HCT116 (cell line): ENCODE measurements around the gene SMYD3. TPM values are rescaled to one million over a fixed set of nuclear protein-coding genes. Genes with fewer than 3 reads are reported as not detected.

ENCODE experiments used
- ATAC-seq: fragments of 200-7000 bp; cut with Tn5 transposase; 2 replicates; pipeline ENCODE4 v1.9.1; 2020; ENCODE audit warnings: mild to moderate bottlenecking, moderate library complexity
- BruUV-seq: library from RNA; stranded (reverse); fragments of 400-500 nt; replicated peaks from 2 replicates; lab custom pipeline; 2021; lab: Mats Ljungman, UMichigan
- CTCF ChIA-PET: fragments of 300-600 bp; sonication (Branson Sonifier 250); formaldehyde crosslinking; loops from one replicate; lab custom pipeline; 2021; ENCODE audit warnings: antibody characterized with exemption; lab: Charles Lee
- POLR2A ChIA-PET: fragments of 300-600, 350-600 bp; sonication (Branson Sonifier 250); formaldehyde crosslinking; loops from one replicate; lab custom pipeline; 2021; ENCODE audit warnings: antibody characterized with exemption; lab: Charles Lee
- RAD21 ChIA-PET, 2 experiments: fragments of 300-600 bp; sonication (Branson Sonifier 250); formaldehyde crosslinking; loops; one replicate each; lab custom pipeline; 2023; ENCODE audit warnings: low total read pairs in 2 of 2; ENCODE audit not compliant: uncharacterized antibody in 2 of 2, unreplicated experiment in 2 of 2, low non-redundant PET in 1 of 2; lab: Charles Lee
- DNase-seq: peaks from one replicate; pipeline ENCODE4 v3.0.0-alpha.2; 2010; ENCODE audit warnings: low read depth, low spot score
- H2AFZ ChIP-seq: fragments of 200-600 bp; shearing (Covaris generic), sonication (generic); 2 replicates; pipeline ENCODE4 v1.6.1; 2017; ENCODE audit warnings: low read depth, mixed run types, mixed read lengths, antibody characterized with exemption, low read length; ENCODE audit not compliant: poor library complexity, severe bottlenecking
- H3K27ac ChIP-seq: 2 replicates; pipeline ENCODE4 v1.5.1; 2012; ENCODE audit warnings: low read depth, low read length
- H3K27me3 ChIP-seq: fragments of 200-600 bp; sonication (generic); 2 replicates; pipeline ENCODE4 v1.6.1; 2016; ENCODE audit warnings: mixed run types, low read length, mixed read lengths; ENCODE audit not compliant: insufficient read depth
- H3K36me3 ChIP-seq, 2 experiments: fragments of 200-500 bp in 1 of 2; fragments of 200-600 bp in 1 of 2; sonication (Bioruptor generic) in 1 of 2; sonication (generic) in 1 of 2; 2 replicates each; pipeline versions ENCODE4 v1.5.1 to v1.6.1; 2014 to 2016; ENCODE audit warnings: low read length in 2 of 2, inconsistent platforms in 1 of 2, mixed read lengths in 1 of 2, mixed run types in 1 of 2; ENCODE audit not compliant: insufficient read depth in 2 of 2, control insufficient read depth in 1 of 2
- H3K4me1 ChIP-seq, 2 experiments: fragments of 200-600 bp in 1 of 2; sonication (generic) in 1 of 2; 2 replicates each; pipeline versions ENCODE4 v1.5.1 to v1.6.1; 2012 to 2017; ENCODE audit warnings: low read length in 2 of 2, inconsistent platforms in 1 of 2, mild to moderate bottlenecking in 1 of 2, mixed read lengths in 1 of 2, mixed run types in 1 of 2, moderate library complexity in 1 of 2; ENCODE audit not compliant: insufficient read depth in 2 of 2, control insufficient read depth in 1 of 2
- H3K4me2 ChIP-seq: fragments of 200-600 bp; sonication (generic); 2 replicates; pipeline ENCODE4 v1.6.1; 2017; ENCODE audit warnings: mixed run types, low read length, mixed read lengths
- H3K4me3 ChIP-seq, 2 experiments: fragments of 200-600 bp in 1 of 2; sonication (generic) in 1 of 2; replicated peaks in 1 of 2; 2 replicates each; pipeline ENCODE4 v1.5.1; 2011 to 2016; ENCODE audit warnings: low read length in 2 of 2, control low read depth in 1 of 2, low read depth in 1 of 2, mild to moderate bottlenecking in 1 of 2, mixed read lengths in 1 of 2, mixed run types in 1 of 2
- H3K79me2 ChIP-seq: fragments of 200-600 bp; sonication (generic); 2 replicates; pipeline ENCODE4 v1.6.1; 2017; ENCODE audit warnings: mild to moderate bottlenecking, mixed run types, low read length, moderate library complexity, mixed read lengths; ENCODE audit not compliant: insufficient read depth
- H3K9ac ChIP-seq: fragments of 200-600 bp; sonication (generic); 2 replicates; pipeline ENCODE4 v1.6.1; 2016; ENCODE audit warnings: low read length, mixed read lengths
- H3K9me2 ChIP-seq: fragments of 200-600 bp; sonication (generic), shearing (Covaris generic); 2 replicates; pipeline ENCODE4 v1.6.1; 2017; ENCODE audit warnings: mixed run types, mild to moderate bottlenecking, moderate library complexity; ENCODE audit not compliant: insufficient read depth
- H3K9me3 ChIP-seq, 2 experiments: fragments of 200-500 bp in 1 of 2; fragments of 200-600 bp in 1 of 2; sonication (Bioruptor generic) in 1 of 2; sonication (generic) in 1 of 2; 2 replicates each; pipeline ENCODE4 v1.6.1; 2014 to 2017; ENCODE audit warnings: low read length in 2 of 2, mixed read lengths in 2 of 2, inconsistent platforms in 1 of 2, low read depth in 1 of 2, mild to moderate bottlenecking in 1 of 2, mixed run types in 1 of 2, moderate library complexity in 1 of 2; ENCODE audit not compliant: control insufficient read depth in 1 of 2, insufficient read depth in 1 of 2
- H4K20me1 ChIP-seq: fragments of 200-600 bp; sonication (generic), shearing (Covaris generic); 2 replicates; pipeline ENCODE4 v1.6.1; 2017; ENCODE audit warnings: mixed run types, mild to moderate bottlenecking, moderate library complexity; ENCODE audit not compliant: insufficient read depth
- CBX3 ChIP-seq: IDR thresholded peaks from 2 replicates; pipeline ENCODE4 v1.6.1; 2012; ENCODE audit warnings: low read depth
- CEBPB ChIP-seq: IDR thresholded peaks from 2 replicates; pipeline ENCODE4 v1.6.1; 2012; ENCODE audit warnings: low read depth
- EZH2phosphoT487 ChIP-seq: fragments of 200-600 bp; IDR thresholded peaks from 2 replicates; pipeline ENCODE4 v1.6.1; 2018; ENCODE audit warnings: antibody characterized with exemption, borderline replicate concordance
- POLR2A ChIP-seq: IDR thresholded peaks from 2 replicates; pipeline ENCODE4 v1.7.0; 2011; ENCODE audit warnings: borderline replicate concordance; ENCODE audit not compliant: insufficient read depth, insufficient read length; ENCODE audit errors: extremely low read depth
- RAD21 ChIP-seq: IDR thresholded peaks from 2 replicates; pipeline ENCODE4 v1.6.1; 2012; ENCODE audit warnings: low read depth, mild to moderate bottlenecking
- SIN3A ChIP-seq: IDR thresholded peaks from 2 replicates; pipeline ENCODE4 v1.6.1; 2012; ENCODE audit warnings: low read depth
- ZNF274 ChIP-seq: fragments of 200-500 bp; sonication (Bioruptor generic); IDR thresholded peaks from 2 replicates; pipeline ENCODE4 v1.6.1; 2014; ENCODE audit warnings: mild to moderate bottlenecking, low read depth, low read length, inconsistent platforms
- intact Hi-C: fragments of 100-400 bp; cut with micrococcal nuclease; formaldehyde crosslinking; loops from 2 replicates; pipeline ENCODE4 v1.10.0; 2022
- total RNA-seq: library from RNA; stranded (reverse); gene quantifications from one replicate; pipeline ENCODE4 v1.2.1, GENCODE V29; 2021; ENCODE audit not compliant: unreplicated experiment
- TF ChIP-seq, protein P1 (sequence below): IDR thresholded peaks from 2 replicates; pipeline ENCODE4 v1.6.1; 2012; ENCODE audit warnings: low read depth
- TF ChIP-seq, protein P2 (sequence below), 3 experiments: fragments of 200-600 bp in 1 of 3; sonication (generic) in 1 of 3; IDR thresholded peaks in 2 of 3; conservative IDR thresholded peaks in 1 of 3; 2 replicates each; pipeline ENCODE4 v1.5.1; 2012 to 2017; ENCODE audit warnings: low read depth in 2 of 3, low read length in 2 of 3, antibody characterized with exemption in 1 of 3, borderline replicate concordance in 1 of 3, control low read depth in 1 of 3, mild to moderate bottlenecking in 1 of 3, mixed read lengths in 1 of 3, mixed run types in 1 of 3, moderate library complexity in 1 of 3; ENCODE audit not compliant: insufficient read depth in 1 of 3

SMYD3 gene
- total RNA-seq, 1 experiment from 2014 or later: 33.6 TPM

DNA sequence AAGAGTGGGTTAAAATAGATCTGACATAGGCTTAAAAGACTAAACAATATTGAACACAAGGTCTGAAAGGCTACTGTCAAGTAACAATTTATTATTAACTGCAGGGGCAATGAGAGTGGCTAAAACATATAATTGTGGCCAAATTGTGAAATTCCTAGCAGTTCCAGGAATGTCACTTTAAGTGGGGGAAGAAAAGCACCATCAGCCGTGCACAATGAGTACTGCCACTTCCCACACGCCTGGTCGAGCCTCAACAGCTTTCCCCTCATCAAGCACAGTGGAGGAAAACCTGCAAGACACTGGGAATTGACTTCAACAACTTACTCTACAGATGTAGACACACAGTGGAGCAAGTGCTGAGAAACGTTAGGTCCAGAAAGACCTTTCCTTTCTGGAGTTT is 42.6 kb upstream of the SMYD3 start:
- Histone ChIP-seq H3K4me1 (no peaks in the 10 kb centered on the region), H3K9me3 (no peaks in the 10 kb centered on the region), H3K36me3 (peaks cover 5 to 12% of the 10 kb centered on the region in 2 experiments; a peak in 3 of 4 replicates), H4K20me1 (no peaks in the 10 kb centered on the region), H3K79me2 (peaks cover 43% of the 10 kb centered on the region), H3K4me2 (no peak overlapping the region), H2AFZ (no peak overlapping the region), H3K27me3 (no peaks in the 10 kb centered on the region), H3K9me2 (no peaks in the 10 kb centered on the region), H3K4me3 (no peak overlapping the region), H3K27ac (no peak overlapping the region), H3K9ac (no peak overlapping the region)
- intact Hi-C loops: no loop called here
- POLR2A ChIA-PET: no interaction called here
- no TSS peak for BruUV-seq
- CTCF ChIA-PET: no interaction called here
- RAD21 ChIA-PET: no interaction called here
- no peak for DNase-seq
- TF ChIP-seq POLR2A (no peak), SIN3A (no peak), CBX3 (no peak), CEBPB (no peak)
- ATAC-seq: no peak

DNA sequence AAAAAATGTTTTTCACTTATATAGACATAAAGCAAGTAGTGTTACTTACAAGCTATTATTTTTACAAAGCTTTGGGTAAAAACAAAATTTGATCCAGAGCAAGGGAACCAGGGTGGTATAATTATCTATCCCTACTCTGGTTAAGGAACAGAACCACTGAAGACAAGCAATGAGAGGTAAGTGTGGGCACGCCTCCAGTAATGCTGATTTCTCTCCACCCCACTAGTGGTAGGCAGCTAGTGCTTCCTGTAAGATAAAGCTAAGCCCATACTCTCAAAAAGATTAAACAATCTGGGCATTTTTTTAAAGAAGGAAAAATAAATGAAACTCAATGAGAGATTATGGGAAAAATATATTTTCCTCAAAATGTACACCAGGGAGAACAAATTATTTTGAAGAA is 36.9 kb upstream of the SMYD3 start:
- ChIA-PET CTCF (no interaction called here), RAD21 (no interaction called here), POLR2A (no interaction called here)
- H3K36me3 ChIP-seq: peaks cover 24 to 37% of the 10 kb centered on the region in 2 experiments
- no peaks in the 10 kb centered on the region for H3K9me2 ChIP-seq
- ATAC-seq: no peak
- H3K4me2 ChIP-seq: no peak overlapping the region
- DNase-seq: no peak
- H3K27me3 ChIP-seq: no peaks in the 10 kb centered on the region
- H3K79me2 ChIP-seq: peaks cover 7% of the 10 kb centered on the region; the same call in 1 of the 2 replicates
- H4K20me1 ChIP-seq: no peaks in the 10 kb centered on the region
- no TSS peak for BruUV-seq
- no peak overlapping the region for H3K4me3 ChIP-seq
- H3K9ac ChIP-seq: no peak overlapping the region
- TF ChIP-seq, protein P1, sequence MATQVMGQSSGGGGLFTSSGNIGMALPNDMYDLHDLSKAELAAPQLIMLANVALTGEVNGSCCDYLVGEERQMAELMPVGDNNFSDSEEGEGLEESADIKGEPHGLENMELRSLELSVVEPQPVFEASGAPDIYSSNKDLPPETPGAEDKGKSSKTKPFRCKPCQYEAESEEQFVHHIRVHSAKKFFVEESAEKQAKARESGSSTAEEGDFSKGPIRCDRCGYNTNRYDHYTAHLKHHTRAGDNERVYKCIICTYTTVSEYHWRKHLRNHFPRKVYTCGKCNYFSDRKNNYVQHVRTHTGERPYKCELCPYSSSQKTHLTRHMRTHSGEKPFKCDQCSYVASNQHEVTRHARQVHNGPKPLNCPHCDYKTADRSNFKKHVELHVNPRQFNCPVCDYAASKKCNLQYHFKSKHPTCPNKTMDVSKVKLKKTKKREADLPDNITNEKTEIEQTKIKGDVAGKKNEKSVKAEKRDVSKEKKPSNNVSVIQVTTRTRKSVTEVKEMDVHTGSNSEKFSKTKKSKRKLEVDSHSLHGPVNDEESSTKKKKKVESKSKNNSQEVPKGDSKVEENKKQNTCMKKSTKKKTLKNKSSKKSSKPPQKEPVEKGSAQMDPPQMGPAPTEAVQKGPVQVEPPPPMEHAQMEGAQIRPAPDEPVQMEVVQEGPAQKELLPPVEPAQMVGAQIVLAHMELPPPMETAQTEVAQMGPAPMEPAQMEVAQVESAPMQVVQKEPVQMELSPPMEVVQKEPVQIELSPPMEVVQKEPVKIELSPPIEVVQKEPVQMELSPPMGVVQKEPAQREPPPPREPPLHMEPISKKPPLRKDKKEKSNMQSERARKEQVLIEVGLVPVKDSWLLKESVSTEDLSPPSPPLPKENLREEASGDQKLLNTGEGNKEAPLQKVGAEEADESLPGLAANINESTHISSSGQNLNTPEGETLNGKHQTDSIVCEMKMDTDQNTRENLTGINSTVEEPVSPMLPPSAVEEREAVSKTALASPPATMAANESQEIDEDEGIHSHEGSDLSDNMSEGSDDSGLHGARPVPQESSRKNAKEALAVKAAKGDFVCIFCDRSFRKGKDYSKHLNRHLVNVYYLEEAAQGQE: no peak
- TF ChIP-seq SIN3A (no peak), RAD21 (no peak), POLR2A (no peak), EZH2phosphoT487 (no peak), ZNF274 (no peak)
- TF ChIP-seq, protein P2, sequence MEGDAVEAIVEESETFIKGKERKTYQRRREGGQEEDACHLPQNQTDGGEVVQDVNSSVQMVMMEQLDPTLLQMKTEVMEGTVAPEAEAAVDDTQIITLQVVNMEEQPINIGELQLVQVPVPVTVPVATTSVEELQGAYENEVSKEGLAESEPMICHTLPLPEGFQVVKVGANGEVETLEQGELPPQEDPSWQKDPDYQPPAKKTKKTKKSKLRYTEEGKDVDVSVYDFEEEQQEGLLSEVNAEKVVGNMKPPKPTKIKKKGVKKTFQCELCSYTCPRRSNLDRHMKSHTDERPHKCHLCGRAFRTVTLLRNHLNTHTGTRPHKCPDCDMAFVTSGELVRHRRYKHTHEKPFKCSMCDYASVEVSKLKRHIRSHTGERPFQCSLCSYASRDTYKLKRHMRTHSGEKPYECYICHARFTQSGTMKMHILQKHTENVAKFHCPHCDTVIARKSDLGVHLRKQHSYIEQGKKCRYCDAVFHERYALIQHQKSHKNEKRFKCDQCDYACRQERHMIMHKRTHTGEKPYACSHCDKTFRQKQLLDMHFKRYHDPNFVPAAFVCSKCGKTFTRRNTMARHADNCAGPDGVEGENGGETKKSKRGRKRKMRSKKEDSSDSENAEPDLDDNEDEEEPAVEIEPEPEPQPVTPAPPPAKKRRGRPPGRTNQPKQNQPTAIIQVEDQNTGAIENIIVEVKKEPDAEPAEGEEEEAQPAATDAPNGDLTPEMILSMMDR (IDR thresholded peaks at IDR 0.05 in 2 of 3, conservative IDR thresholded peaks at IDR 0.05 in 1 of 3; ENCODE audit: borderline replicate concordance in 1 of 3, insufficient read depth in 1 of 3, low read depth in 2 of 3, low read length in 2 of 3): no peak
- H3K9me3 ChIP-seq: no peaks in the 10 kb centered on the region
- no peak overlapping the region for H3K27ac ChIP-seq
- intact Hi-C loops: no loop called here
- H2AFZ ChIP-seq: no peak overlapping the region
- H3K4me1 ChIP-seq: no peaks in the 10 kb centered on the region
